PFSK-1 (cell line): ENCODE data around the gene DACT3.

Experiments used
- FOXP2 ChIP-seq: optimal IDR thresholded peaks from 2 replicates; pipeline ENCODE3; 2011; ENCODE audit warnings: borderline replicate concordance, control low read depth, inconsistent platforms; ENCODE audit not compliant: insufficient read depth; ENCODE audit errors: extremely low read length, extremely low read depth
- POLR2AphosphoS5 ChIP-seq: IDR thresholded peaks from 2 replicates; pipeline ENCODE4 v1.6.1; 2012; ENCODE audit warnings: low read depth, mild to moderate bottlenecking, control low read depth, low read length, moderate library complexity
- SIN3A ChIP-seq: IDR thresholded peaks from 2 replicates; pipeline ENCODE4 v1.6.1; 2012; ENCODE audit warnings: mild to moderate bottlenecking, low read length, moderate library complexity, borderline replicate concordance; ENCODE audit not compliant: insufficient read depth
- TAF1 ChIP-seq: IDR thresholded peaks from 2 replicates; pipeline ENCODE4 v1.6.1; 2012; ENCODE audit warnings: low read length, control low read depth, borderline replicate concordance; ENCODE audit not compliant: insufficient read depth
- TF ChIP-seq, protein P1 (sequence below), 2 experiments: IDR thresholded peaks; 2 replicates each; pipeline versions ENCODE4 v1.6.1 to v1.8.0; 2011 to 2012; ENCODE audit warnings: low read depth in 2 of 2, low read length in 2 of 2, control low read depth in 1 of 2, inconsistent platforms in 1 of 2, mild to moderate bottlenecking in 1 of 2, moderate library complexity in 1 of 2; ENCODE audit not compliant: insufficient read depth in 1 of 2

The DACT3 gene

GRCh38 chr19:46639358-46640182, 21.4 kb downstream of the DACT3 start:
- TF ChIP-seq FOXP2, result peak; percentile 95
- TF ChIP-seq, protein P1, sequence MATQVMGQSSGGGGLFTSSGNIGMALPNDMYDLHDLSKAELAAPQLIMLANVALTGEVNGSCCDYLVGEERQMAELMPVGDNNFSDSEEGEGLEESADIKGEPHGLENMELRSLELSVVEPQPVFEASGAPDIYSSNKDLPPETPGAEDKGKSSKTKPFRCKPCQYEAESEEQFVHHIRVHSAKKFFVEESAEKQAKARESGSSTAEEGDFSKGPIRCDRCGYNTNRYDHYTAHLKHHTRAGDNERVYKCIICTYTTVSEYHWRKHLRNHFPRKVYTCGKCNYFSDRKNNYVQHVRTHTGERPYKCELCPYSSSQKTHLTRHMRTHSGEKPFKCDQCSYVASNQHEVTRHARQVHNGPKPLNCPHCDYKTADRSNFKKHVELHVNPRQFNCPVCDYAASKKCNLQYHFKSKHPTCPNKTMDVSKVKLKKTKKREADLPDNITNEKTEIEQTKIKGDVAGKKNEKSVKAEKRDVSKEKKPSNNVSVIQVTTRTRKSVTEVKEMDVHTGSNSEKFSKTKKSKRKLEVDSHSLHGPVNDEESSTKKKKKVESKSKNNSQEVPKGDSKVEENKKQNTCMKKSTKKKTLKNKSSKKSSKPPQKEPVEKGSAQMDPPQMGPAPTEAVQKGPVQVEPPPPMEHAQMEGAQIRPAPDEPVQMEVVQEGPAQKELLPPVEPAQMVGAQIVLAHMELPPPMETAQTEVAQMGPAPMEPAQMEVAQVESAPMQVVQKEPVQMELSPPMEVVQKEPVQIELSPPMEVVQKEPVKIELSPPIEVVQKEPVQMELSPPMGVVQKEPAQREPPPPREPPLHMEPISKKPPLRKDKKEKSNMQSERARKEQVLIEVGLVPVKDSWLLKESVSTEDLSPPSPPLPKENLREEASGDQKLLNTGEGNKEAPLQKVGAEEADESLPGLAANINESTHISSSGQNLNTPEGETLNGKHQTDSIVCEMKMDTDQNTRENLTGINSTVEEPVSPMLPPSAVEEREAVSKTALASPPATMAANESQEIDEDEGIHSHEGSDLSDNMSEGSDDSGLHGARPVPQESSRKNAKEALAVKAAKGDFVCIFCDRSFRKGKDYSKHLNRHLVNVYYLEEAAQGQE (IDR thresholded peaks at IDR 0.05; ENCODE audit: insufficient read depth in 1 of 2, low read depth in 2 of 2, low read length in 2 of 2), result peak; percentile 22 to 31; a peak in 1 of 4 replicates
- no peak for TF ChIP-seq SIN3A
- TF ChIP-seq POLR2AphosphoS5, result peak; percentile 66
- 0 out of 2 replicates have a peak, but pooled peaks have one; percentile 36 for TF ChIP-seq TAF1

DNA sequence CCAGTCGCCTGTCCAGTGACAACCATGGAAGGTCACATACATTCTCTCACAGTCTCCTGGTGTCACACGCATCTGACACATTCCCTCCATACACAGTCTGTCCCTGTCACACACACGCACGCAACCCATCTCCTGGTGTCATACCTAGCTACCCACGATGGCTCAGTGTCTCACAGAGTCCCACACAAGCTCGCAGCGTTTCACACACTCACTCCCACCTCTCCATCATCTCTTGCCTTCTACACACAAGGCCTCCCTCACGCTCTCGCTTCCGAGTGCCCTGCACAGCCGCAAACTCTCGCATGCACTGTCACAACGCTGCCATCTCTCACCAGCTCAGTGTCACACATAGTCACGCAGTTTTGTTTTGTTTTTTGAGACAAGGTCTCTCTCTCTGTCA, 23.8 kb downstream of the DACT3 start:
- TF ChIP-seq, protein P1 (IDR thresholded peaks at IDR 0.05; ENCODE audit: insufficient read depth in 1 of 2, low read depth in 2 of 2, low read length in 2 of 2), result no peak

GRCh38 chr19:46635920-46636761, 24.8 kb downstream of the DACT3 start, which contains the start of gene GNG8:
GNG8 (minus strand) TSS chr19:46636202; CDS start chr19:46634682, 1,520 bp downstream.
- TF ChIP-seq, protein P1 (IDR thresholded peaks at IDR 0.05; ENCODE audit: insufficient read depth in 1 of 2, low read depth in 2 of 2, low read length in 2 of 2), result no peak
- TF ChIP-seq FOXP2 (no peak), POLR2AphosphoS5 (no peak), SIN3A (no peak), TAF1 (no peak)

DNA sequence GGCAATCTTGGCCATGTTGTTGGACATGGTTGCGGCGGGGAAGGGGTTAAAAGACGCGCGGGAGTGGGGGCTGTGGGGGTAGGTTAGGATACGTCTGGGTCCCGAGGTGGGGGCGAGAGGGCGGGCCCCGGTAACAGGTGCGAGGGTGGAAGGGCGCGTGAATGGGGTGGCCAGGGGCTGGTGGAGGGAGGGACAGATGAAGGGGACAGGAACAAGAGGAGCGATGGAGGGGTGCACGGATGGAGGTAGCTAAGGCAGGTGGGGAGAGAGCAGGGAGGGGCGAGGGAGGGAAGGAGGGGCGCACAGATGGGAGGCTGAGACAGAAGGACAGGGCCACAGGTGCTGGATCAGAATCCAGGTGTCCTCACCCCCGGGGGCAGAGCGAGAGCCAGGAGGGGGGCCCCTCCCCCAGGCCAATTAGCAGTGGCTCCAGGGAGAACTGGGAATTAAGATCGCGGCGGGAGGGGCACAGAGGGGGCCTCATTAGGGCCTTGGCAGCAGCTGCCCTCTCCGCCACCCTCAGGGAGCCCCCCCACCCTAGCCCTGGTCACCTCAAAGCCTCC, 26.2 kb downstream of the DACT3 start:
- no peak for TF ChIP-seq TAF1
- TF ChIP-seq FOXP2, result no peak
- TF ChIP-seq, protein P1 (IDR thresholded peaks at IDR 0.05; ENCODE audit: insufficient read depth in 1 of 2, low read depth in 2 of 2, low read length in 2 of 2), result no peak
- TF ChIP-seq SIN3A, result no peak
- TF ChIP-seq POLR2AphosphoS5, result no peak
